Panc1 (cell line): ENCODE measurements around the gene NR2C2.

ENCODE experiments used
- POLR2AphosphoS5 ChIP-seq: IDR thresholded peaks from 2 replicates; pipeline ENCODE4 v1.6.1; 2012; ENCODE audit warnings: mild to moderate bottlenecking, low read depth, low read length, moderate library complexity
- TF ChIP-seq, protein P1 (sequence below): fragments of 450-650 bp; IDR thresholded peaks from 2 replicates; pipeline ENCODE4 v1.5.1; 2017; ENCODE audit warnings: mild to moderate bottlenecking

DNA sequence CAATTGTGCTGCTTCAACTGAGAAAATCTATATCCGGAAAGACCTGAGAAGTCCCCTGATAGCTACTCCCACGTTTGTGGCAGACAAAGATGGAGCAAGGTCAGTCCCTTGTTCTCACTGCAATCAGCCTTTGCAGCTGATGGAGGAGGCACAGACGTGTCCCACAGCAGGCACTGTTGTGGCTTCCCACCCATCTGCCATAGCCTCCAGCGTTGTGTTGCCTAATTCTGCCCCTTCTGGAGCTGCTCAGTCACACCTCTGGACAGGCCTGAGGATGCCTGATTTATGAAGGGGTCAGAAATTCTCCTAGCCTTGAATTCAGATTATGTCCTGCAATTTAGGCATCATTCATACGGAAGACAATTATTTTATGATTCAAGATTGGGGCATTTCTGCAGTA is 75.9 kb downstream of the NR2C2 start:
- TF ChIP-seq, protein P1, sequence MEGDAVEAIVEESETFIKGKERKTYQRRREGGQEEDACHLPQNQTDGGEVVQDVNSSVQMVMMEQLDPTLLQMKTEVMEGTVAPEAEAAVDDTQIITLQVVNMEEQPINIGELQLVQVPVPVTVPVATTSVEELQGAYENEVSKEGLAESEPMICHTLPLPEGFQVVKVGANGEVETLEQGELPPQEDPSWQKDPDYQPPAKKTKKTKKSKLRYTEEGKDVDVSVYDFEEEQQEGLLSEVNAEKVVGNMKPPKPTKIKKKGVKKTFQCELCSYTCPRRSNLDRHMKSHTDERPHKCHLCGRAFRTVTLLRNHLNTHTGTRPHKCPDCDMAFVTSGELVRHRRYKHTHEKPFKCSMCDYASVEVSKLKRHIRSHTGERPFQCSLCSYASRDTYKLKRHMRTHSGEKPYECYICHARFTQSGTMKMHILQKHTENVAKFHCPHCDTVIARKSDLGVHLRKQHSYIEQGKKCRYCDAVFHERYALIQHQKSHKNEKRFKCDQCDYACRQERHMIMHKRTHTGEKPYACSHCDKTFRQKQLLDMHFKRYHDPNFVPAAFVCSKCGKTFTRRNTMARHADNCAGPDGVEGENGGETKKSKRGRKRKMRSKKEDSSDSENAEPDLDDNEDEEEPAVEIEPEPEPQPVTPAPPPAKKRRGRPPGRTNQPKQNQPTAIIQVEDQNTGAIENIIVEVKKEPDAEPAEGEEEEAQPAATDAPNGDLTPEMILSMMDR, result no peak
- no peak for TF ChIP-seq POLR2AphosphoS5
